HepG2 (cell line): ENCODE data around the gene INTS3. TPM values are rescaled to one million over a fixed set of nuclear protein-coding genes. Genes with fewer than 3 reads are reported as not detected.

Experiments
- ATAC-seq: fragments of 200-7000 bp; cut with Tn5 transposase; 3 replicates; pipeline ENCODE4 v1.9.1; 2020; ENCODE audit warnings: mild to moderate bottlenecking, moderate library complexity
- BruUV-seq: library from RNA; stranded (reverse); fragments of 400-500 nt; replicated peaks from 2 replicates; lab custom pipeline; 2021; lab: Mats Ljungman, UMichigan
- CTCF ChIA-PET: fragments of 300-600 bp; formaldehyde crosslinking; extraction: SDS; loops from one replicate; lab custom pipeline; 2021; ENCODE audit warnings: low total read pairs, inconsistent platforms, low intra/inter-chr PET ratio; lab: Yijun Ruan, JAX
- POLR2A ChIA-PET: fragments of 350-600 bp; sonication (Branson Sonifier 250); formaldehyde crosslinking; loops from one replicate; lab custom pipeline; 2020; ENCODE audit warnings: antibody characterized with exemption, inconsistent platforms; lab: Yijun Ruan, JAX
- DNase-seq: peaks from one replicate; pipeline ENCODE4 v3.0.0-alpha.2; 2015; ENCODE audit warnings: low spot score
- FAIRE-seq: peaks from 3 replicates; lab custom pipeline; 2011; peaks lifted over from hg19 to GRCh38; lab: Jason Lieb, UNC
- H2AFZ ChIP-seq: one replicate; pipeline ENCODE4 v1.6.1; 2011; ENCODE audit warnings: low read length, inconsistent platforms
- H3K27ac ChIP-seq: fragments of 300-600 bp; 3 replicates; pipeline ENCODE4 v1.8.0; 2011; ENCODE audit warnings: mixed run types, mild to moderate bottlenecking, mixed read lengths, low read length, inconsistent platforms; ENCODE audit not compliant: insufficient read depth; ENCODE audit errors: extremely low read length
- H3K27me3 ChIP-seq, 2 experiments: fragments of 200-600 bp in 1 of 2; 2 replicates in 1 of 2; 3 replicates in 1 of 2; pipeline versions ENCODE4 v1.6.0 to v1.8.0; 2011; ENCODE audit warnings: low read length in 2 of 2, mild to moderate bottlenecking in 2 of 2, moderate library complexity in 2 of 2, inconsistent platforms in 1 of 2; ENCODE audit not compliant: insufficient read depth in 2 of 2, control insufficient read depth in 1 of 2
- H3K36me3 ChIP-seq, 2 experiments: fragments of 200-600 bp in 1 of 2; replicated peaks in 1 of 2; 2 replicates in 1 of 2; 3 replicates in 1 of 2; pipeline versions ENCODE4 v1.5.1 to v1.8.0; 2011; ENCODE audit warnings: low read length in 2 of 2, inconsistent platforms in 1 of 2; ENCODE audit not compliant: insufficient read depth in 2 of 2, control insufficient read depth in 1 of 2
- H3K4me1 ChIP-seq: 2 replicates; pipeline ENCODE4 v1.5.1; 2012; ENCODE audit warnings: low read length, inconsistent platforms; ENCODE audit not compliant: insufficient read depth
- H3K4me2 ChIP-seq: 2 replicates; pipeline ENCODE4 v1.6.0; 2011; ENCODE audit warnings: low read depth, low read length, inconsistent platforms
- H3K4me3 ChIP-seq, 3 experiments: fragments of 200-600 bp in 1 of 3; sonication (generic), shearing (Covaris generic) in 1 of 3; replicated peaks in 1 of 3; 2 replicates each; pipeline ENCODE4 v1.5.1; 2011 to 2016; ENCODE audit warnings: low read length in 3 of 3, inconsistent platforms in 2 of 3, low read depth in 2 of 3, mild to moderate bottlenecking in 2 of 3, control low read depth in 1 of 3, mixed read lengths in 1 of 3; ENCODE audit not compliant: insufficient read depth in 1 of 3
- H3K79me2 ChIP-seq: one replicate; pipeline ENCODE4 v1.6.1; 2011; ENCODE audit warnings: low read length, inconsistent platforms; ENCODE audit not compliant: insufficient read depth
- H3K9ac ChIP-seq: 2 replicates; pipeline ENCODE4 v1.6.0; 2011; ENCODE audit warnings: mild to moderate bottlenecking, low read depth, low read length, inconsistent platforms; ENCODE audit not compliant: insufficient read depth
- H3K9me3 ChIP-seq: 2 replicates; pipeline ENCODE4 v1.5.1; 2012; ENCODE audit warnings: mild to moderate bottlenecking, low read length
- H4K20me1 ChIP-seq: 2 replicates; pipeline ENCODE4 v1.6.0; 2011; ENCODE audit warnings: inconsistent platforms, mild to moderate bottlenecking, low read length, moderate library complexity; ENCODE audit not compliant: insufficient read depth
- HDAC6 ChIP-seq: fragments of 200-600 bp; sonication (generic); IDR thresholded peaks from 2 replicates; pipeline ENCODE4 v1.7.0; 2017; ENCODE audit warnings: mild to moderate bottlenecking, antibody characterized with exemption, low read length, low read depth
- HOXA7 ChIP-seq: sonication (generic); formaldehyde crosslinking; IDR thresholded peaks from 2 replicates; pipeline ENCODE4 v1.8.1; 2022; ENCODE audit warnings: mild to moderate bottlenecking, missing genetic modification reagents, moderate library complexity
- KDM5A ChIP-seq: fragments of 200-600 bp; sonication (generic); IDR thresholded peaks from 2 replicates; pipeline ENCODE4 v1.7.0; 2018; ENCODE audit warnings: antibody characterized with exemption, mild to moderate bottlenecking, low read length, borderline replicate concordance
- NFYC ChIP-seq: IDR thresholded peaks from 2 replicates; pipeline ENCODE4 v1.6.1; 2016; ENCODE audit warnings: missing genetic modification reagents, missing compliant biosample characterization
- PTBP1 ChIP-seq: fragments of 200-400 bp; formaldehyde crosslinking; IDR thresholded peaks from 2 replicates; pipeline ENCODE4 v1.6.1; 2018; ENCODE audit warnings: low read length, low read depth; ENCODE audit not compliant: poor library complexity, severe bottlenecking
- RBAK ChIP-seq: sonication (generic); formaldehyde crosslinking; IDR thresholded peaks from 2 replicates; pipeline ENCODE4 v1.5.1; 2020; ENCODE audit warnings: mild to moderate bottlenecking, missing genetic modification reagents
- SMC3 ChIP-seq: IDR thresholded peaks from 2 replicates; pipeline ENCODE4 v1.6.1; 2011; ENCODE audit warnings: low read length, improper control_type of control experiment
- SNAPC4 ChIP-seq: sonication (generic); formaldehyde crosslinking; IDR thresholded peaks from 2 replicates; pipeline ENCODE4 v1.4.0; 2020; ENCODE audit warnings: mild to moderate bottlenecking, missing genetic modification reagents
- SP140L ChIP-seq: sonication (generic); formaldehyde crosslinking; IDR thresholded peaks from 2 replicates; pipeline ENCODE4 v1.4.0; 2020; ENCODE audit warnings: missing genetic modification reagents, borderline replicate concordance
- ZEB1 ChIP-seq: IDR thresholded peaks from 2 replicates; pipeline ENCODE4 v1.6.1; 2012; ENCODE audit warnings: mild to moderate bottlenecking, low read depth, inconsistent platforms; ENCODE audit not compliant: insufficient replicate concordance
- ZNF383 ChIP-seq: sonication (generic); formaldehyde crosslinking; IDR thresholded peaks from 2 replicates; pipeline ENCODE4 v1.4.0; 2020; ENCODE audit warnings: missing genetic modification reagents, mild to moderate bottlenecking, borderline replicate concordance
- ZNF512B ChIP-seq: sonication (generic); formaldehyde crosslinking; IDR thresholded peaks from 2 replicates; pipeline ENCODE4 v1.5.1; 2020; ENCODE audit warnings: missing genetic modification reagents, mild to moderate bottlenecking, borderline replicate concordance
- ZNF569 ChIP-seq: sonication (generic); formaldehyde crosslinking; IDR thresholded peaks from 2 replicates; pipeline ENCODE4 v1.5.0; 2020; ENCODE audit warnings: mild to moderate bottlenecking, missing genetic modification reagents, moderate library complexity, borderline replicate concordance
- ZNF615 ChIP-seq: sonication (generic); formaldehyde crosslinking; IDR thresholded peaks from 2 replicates; pipeline ENCODE4 v1.5.0; 2020; ENCODE audit warnings: mild to moderate bottlenecking, missing genetic modification reagents, borderline replicate concordance
- WGBS: methylation state at CpG from one replicate; pipeline ENCODE4 v1.1.6; 2017; ENCODE audit warnings: low lambda C conversion rate; 5-methylcytosine and 5-hydroxymethylcytosine counted together
- in situ Hi-C: cut with HindIII; loops from 2 replicates; pipeline ENCODE4 v1.10.0; 2017; ENCODE audit warnings: low pct_unique_long_range_greater_than_20kb; ENCODE audit not compliant: extremely low pct_ligation_motif_present
- intact Hi-C: fragments of 100-400 bp; cut with micrococcal nuclease; formaldehyde crosslinking; loops from one replicate; pipeline ENCODE4 v1.10.0; 2022; ENCODE audit not compliant: unreplicated experiment
- polyA plus RNA-seq, 8 experiments: library from polyadenylated mRNA; depleted of rRNA in 3 of 8; stranded (reverse) in 7 of 8; unstranded in 1 of 8; fragments of >200 nt; fragmentation: Illumina TruSeq in 4 of 8; extraction: Trizol in 4 of 8; gene quantifications; 2 replicates each; pipeline versions ENCODE4 v1.2.1 to v1.2.3, GENCODE V29; 2011 to 2016; ENCODE audit warnings: low read depth in 4 of 8, missing spikeins in 1 of 8, mixed read lengths in 1 of 8; ENCODE audit not compliant: insufficient read depth in 1 of 8
- total RNA-seq, 5 experiments: library from RNA; depleted of rRNA; stranded (reverse); fragments of >200 nt; fragmentation: Illumina TruSeq; extraction: Trizol; gene quantifications; 2 replicates each; pipeline ENCODE4 v1.2.3, GENCODE V29; 2016; ENCODE audit warnings: low read depth in 1 of 5
- TF ChIP-seq, protein P1 (sequence below): sonication (generic); formaldehyde crosslinking; IDR thresholded peaks from 2 replicates; pipeline ENCODE4 v1.4.0; 2020; ENCODE audit warnings: mild to moderate bottlenecking, missing genetic modification reagents

The INTS3 gene
- total and polyA plus RNA-seq, 2 of the 13 experiments (the other 11 are each of a cell fraction or from before 2014, with no cell fraction given), result 17.2 to 27.2 TPM

DNA sequence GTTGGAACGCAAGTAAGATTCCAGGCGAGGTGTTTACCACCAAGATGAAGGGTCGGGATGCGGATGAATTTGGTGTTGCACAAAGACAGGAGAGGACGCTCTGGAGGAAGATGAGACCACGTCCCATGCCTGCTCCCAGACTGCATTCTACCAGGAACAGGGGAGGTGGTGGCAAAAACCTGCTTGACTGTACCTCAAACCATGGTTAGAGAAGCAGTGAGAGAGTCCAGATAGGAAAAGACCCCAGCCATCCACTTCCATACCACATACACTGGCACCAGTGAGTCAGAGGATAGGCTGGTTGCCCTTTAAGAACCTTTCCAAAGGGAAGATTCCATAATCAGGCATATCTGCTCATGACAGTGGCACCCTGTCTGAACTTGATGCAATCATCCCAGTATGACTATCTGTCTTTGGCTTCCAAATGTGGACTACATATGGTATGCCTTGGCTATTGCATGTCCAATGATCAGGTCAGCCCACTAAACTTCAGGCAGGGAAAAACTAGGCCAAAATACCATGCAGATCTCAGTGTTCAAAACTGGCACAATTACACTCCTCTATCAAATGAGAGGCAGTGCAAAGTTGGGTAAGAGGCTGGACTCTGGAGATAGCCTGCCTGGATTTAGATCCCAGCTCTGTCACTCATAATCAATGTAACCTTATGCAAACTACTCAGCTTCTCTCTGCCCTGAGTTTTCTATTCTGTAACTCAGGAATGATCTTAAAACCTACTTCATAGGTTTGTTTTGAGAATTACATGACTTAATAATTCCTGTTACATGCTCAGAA lies 28.7 kb upstream of the INTS3 start (continued):
- TF ChIP-seq ZNF512B (CRISPR knock-in tag) (no peak), HOXA7 (CRISPR knock-in tag) (no peak), ZNF615 (no peak)

DNA sequence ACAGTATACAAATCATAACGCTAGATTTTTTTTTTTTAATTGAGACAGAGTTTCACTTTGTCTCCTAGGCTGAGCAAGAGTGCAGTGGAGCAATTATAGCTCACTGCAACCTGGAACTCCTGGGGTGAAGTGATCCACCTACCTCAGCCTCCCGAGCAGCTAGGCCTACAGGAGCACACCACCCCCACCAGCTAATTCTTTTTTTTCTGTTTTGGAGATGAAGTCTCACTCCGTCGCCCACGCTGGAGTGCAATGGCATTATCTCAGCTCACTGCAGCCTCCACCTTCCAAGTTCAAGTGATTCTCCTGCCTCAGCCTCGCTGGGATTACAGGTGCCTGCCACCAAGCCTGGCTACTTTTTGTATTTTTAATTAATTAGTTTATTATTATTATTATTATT lies 28.1 kb upstream of the INTS3 start:
- Histone ChIP-seq H3K36me3 (no peaks in the 10 kb centered on the region), H3K9me3 (no peaks in the 10 kb centered on the region), H3K9ac (no peak overlapping the region), H3K4me2 (no peak overlapping the region), H2AFZ (no peak overlapping the region), H3K4me3 (no peak overlapping the region), H3K79me2 (no peaks in the 10 kb centered on the region), H4K20me1 (no peaks in the 10 kb centered on the region), H3K27ac (no peak overlapping the region), H3K27me3 (no peaks in the 10 kb centered on the region), H3K4me1 (peaks cover 21% of the 10 kb centered on the region)
- WGBS, result 53% methylated on average over 6 of the region's 6 CpGs
- POLR2A ChIA-PET, result no interaction called here
- CTCF ChIA-PET, result no interaction called here
- no peak for FAIRE-seq
- intact Hi-C loops, result no loop called here
- no TSS peak for BruUV-seq
- no peak for DNase-seq
- no peak for ATAC-seq
- in situ Hi-C loops, result no loop called here
- no peak for TF ChIP-seq ZNF569 (CRISPR knock-in tag)
- no peak for TF ChIP-seq SNAPC4 (CRISPR knock-in tag)
- TF ChIP-seq ZEB1, result no peak
- no peak for TF ChIP-seq RBAK
- TF ChIP-seq KDM5A, result no peak
- no peak for TF ChIP-seq HDAC6
- TF ChIP-seq PTBP1, result no peak
- TF ChIP-seq ZNF383, result no peak
- TF ChIP-seq SMC3, result no peak
- TF ChIP-seq, protein P1, sequence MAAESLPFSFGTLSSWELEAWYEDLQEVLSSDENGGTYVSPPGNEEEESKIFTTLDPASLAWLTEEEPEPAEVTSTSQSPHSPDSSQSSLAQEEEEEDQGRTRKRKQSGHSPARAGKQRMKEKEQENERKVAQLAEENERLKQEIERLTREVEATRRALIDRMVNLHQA (CRISPR knock-in tag), result no peak
- TF ChIP-seq SP140L (CRISPR knock-in tag), result no peak
- TF ChIP-seq NFYC (CRISPR knock-in tag), result no peak
